K562 (cell line): ENCODE results near the gene MEFV. TPM values are rescaled to one million over a fixed set of nuclear protein-coding genes. Genes with fewer than 3 reads are reported as not detected.

Source experiments
- ATAC-seq: fragments of 200-7000 bp; cut with Tn5 transposase; 3 replicates; pipeline ENCODE4 v1.9.1; 2020; ENCODE audit warnings: moderate library complexity
- BruUV-seq: library from RNA; stranded (reverse); fragments of 400-500 nt; replicated peaks from 2 replicates; lab custom pipeline; 2021; lab: Mats Ljungman, UMichigan
- CTCF ChIA-PET: fragments of 300-600 bp; formaldehyde crosslinking; extraction: SDS; loops from one replicate; lab custom pipeline; 2021; ENCODE audit warnings: low intra/inter-chr PET ratio; lab: Yijun Ruan, JAX
- POLR2A ChIA-PET: fragments of 300-600, 350-650 bp; sonication (Branson Sonifier 250); formaldehyde crosslinking; extraction: SDS; loops from one replicate; lab custom pipeline; 2021; ENCODE audit warnings: antibody characterized with exemption, inconsistent platforms; lab: Yijun Ruan, JAX
- DNase-seq, 4 experiments: peaks; one replicate each; pipeline versions ENCODE4 v3.0.0 to v3.0.0-alpha.2; 2011 to 2018; ENCODE audit warnings: low spot score in 3 of 4, mixed read lengths in 3 of 4; ENCODE audit errors: extremely low read depth in 1 of 4
- FAIRE-seq: peaks from 2 replicates; lab custom pipeline; 2011; peaks lifted over from hg19 to GRCh38; lab: Jason Lieb, UNC
- H2AFZ ChIP-seq: 2 replicates; pipeline ENCODE4 v1.6.0; 2011; ENCODE audit warnings: low read depth, low read length, control low read depth, inconsistent platforms
- H3K27ac ChIP-seq: fragments of 200-600 bp; 3 replicates; pipeline ENCODE4 v1.8.0; 2011; ENCODE audit warnings: low read depth, mild to moderate bottlenecking, control low read depth, inconsistent platforms, low read length, moderate library complexity, mixed read lengths; ENCODE audit errors: extremely low read depth
- H3K27me3 ChIP-seq, 2 experiments: fragments of 300-600 bp in 1 of 2; 2 replicates in 1 of 2; 3 replicates in 1 of 2; pipeline versions ENCODE4 v1.6.0 to v1.8.0; 2011; ENCODE audit warnings: inconsistent platforms in 2 of 2, low read length in 2 of 2, mild to moderate bottlenecking in 1 of 2, mixed read lengths in 1 of 2, moderate library complexity in 1 of 2; ENCODE audit not compliant: control insufficient read depth in 2 of 2, insufficient read depth in 2 of 2
- H3K36me3 ChIP-seq: fragments of 300-600 bp; 3 replicates; pipeline ENCODE4 v1.8.0; 2011; ENCODE audit warnings: mild to moderate bottlenecking, low read length, inconsistent platforms; ENCODE audit not compliant: control insufficient read depth, insufficient read depth
- H3K4me1 ChIP-seq, 2 experiments: fragments of 200-600 bp in 1 of 2; replicated peaks in 1 of 2; 2 replicates in 1 of 2; 3 replicates in 1 of 2; pipeline versions ENCODE4 v1.5.1 to v1.8.0; 2011; ENCODE audit warnings: inconsistent platforms in 2 of 2, low read length in 2 of 2, mild to moderate bottlenecking in 1 of 2, mixed read lengths in 1 of 2, moderate library complexity in 1 of 2; ENCODE audit not compliant: control insufficient read depth in 2 of 2, insufficient read depth in 2 of 2
- H3K4me2 ChIP-seq: 2 replicates; pipeline ENCODE4 v1.6.1; 2011; ENCODE audit warnings: low read length, control low read depth, inconsistent platforms, mixed read lengths; ENCODE audit not compliant: insufficient read depth
- H3K4me3 ChIP-seq: fragments of 200-600 bp; sonication (generic), shearing (Covaris generic); 2 replicates; pipeline ENCODE4 v1.5.1; 2016; ENCODE audit warnings: control low read depth, inconsistent platforms
- H3K79me2 ChIP-seq: fragments of 200-600 bp; 3 replicates; pipeline ENCODE4 v1.8.0; 2011; ENCODE audit warnings: low read length, inconsistent platforms; ENCODE audit not compliant: control insufficient read depth, insufficient read depth
- H3K9ac ChIP-seq, 2 experiments: 2 replicates each; pipeline versions ENCODE4 v1.6.0 to v1.6.1; 2011; ENCODE audit warnings: low read depth in 2 of 2, low read length in 2 of 2, control low read depth in 1 of 2, inconsistent platforms in 1 of 2, mild to moderate bottlenecking in 1 of 2, mixed read lengths in 1 of 2; ENCODE audit not compliant: insufficient read depth in 1 of 2
- H3K9me1 ChIP-seq: one replicate; pipeline ENCODE4 v1.6.0; 2011; ENCODE audit warnings: inconsistent platforms, mild to moderate bottlenecking, low read length, moderate library complexity; ENCODE audit not compliant: control insufficient read depth, insufficient read depth
- H3K9me3 ChIP-seq: replicated peaks from 2 replicates; pipeline ENCODE4 v1.5.1; 2011; ENCODE audit warnings: low read depth, low read length, inconsistent platforms; ENCODE audit not compliant: control insufficient read depth, insufficient read depth
- H4K20me1 ChIP-seq: replicated peaks from 2 replicates; pipeline ENCODE4 v1.6.1; 2011; ENCODE audit warnings: low read length, inconsistent platforms, mixed read lengths; ENCODE audit not compliant: control insufficient read depth, insufficient read depth
- BRD4 ChIP-seq: fragments of 200-600 bp; sonication (generic); IDR thresholded peaks from 2 replicates; pipeline ENCODE4 v1.6.1; 2017; ENCODE audit warnings: inconsistent platforms
- COPS2 ChIP-seq: fragments of 450-650 bp; conservative IDR thresholded peaks from 2 replicates; pipeline ENCODE4 v1.6.1; 2016; ENCODE audit warnings: mild to moderate bottlenecking, moderate library complexity
- ETS2 ChIP-seq: IDR thresholded peaks from 2 replicates; pipeline ENCODE4 v1.6.1; 2016; ENCODE audit warnings: borderline replicate concordance, missing genetic modification characterization, mild to moderate bottlenecking, moderate library complexity, missing compliant biosample characterization; ENCODE audit not compliant: poor library complexity, severe bottlenecking
- KDM2B ChIP-seq: fragments of 250-450 bp; sonication (Bioruptor Pico); IDR thresholded peaks from 2 replicates; pipeline ENCODE4 v1.8.0; 2021; ENCODE audit warnings: mild to moderate bottlenecking, moderate library complexity
- PRDM10 ChIP-seq: fragments of 450-650 bp; IDR thresholded peaks from 2 replicates; pipeline ENCODE4 v1.6.1; 2018; ENCODE audit not compliant: partially characterized antibody
- WGBS: fragments of 100-300 bp; shearing (Covaris generic); methylation state at CpG from one replicate; pipeline ENCODE4 v1.1.6; 2016; ENCODE audit warnings: low coverage, mixed read lengths; ENCODE audit not compliant: insufficient coverage; ENCODE audit errors: missing lambda C conversion rate; 5-methylcytosine and 5-hydroxymethylcytosine counted together
- in situ Hi-C: fragments of 300-500 bp; cut with MboI; formaldehyde crosslinking; loops from 4 replicates; pipeline ENCODE4 v1.15.0; 2018; ENCODE audit warnings: inconsistent platforms, mixed read lengths
- intact Hi-C: fragments of 100-400 bp; cut with micrococcal nuclease; formaldehyde crosslinking; loops from 2 replicates; pipeline ENCODE4 v1.14.2; 2022
- polyA plus RNA-seq, 8 experiments: library from polyadenylated mRNA; depleted of rRNA in 4 of 8; stranded (reverse) in 5 of 8; unstranded in 3 of 8; fragments of >200 nt; fragmentation: Nextera tagmentation in 2 of 8; fragmentation: Illumina TruSeq in 1 of 8; extraction: Ambion mirVana in 2 of 8; extraction: Trizol in 1 of 8; gene quantifications; 2 replicates each; pipeline versions ENCODE4 v1.2.1 to v1.2.3, GENCODE V29; 2011 to 2014; ENCODE audit warnings: inconsistent platforms in 1 of 8, missing spikeins in 1 of 8
- total RNA-seq, 7 experiments: library from RNA; depleted of rRNA in 6 of 7; stranded (reverse); fragments of >200 nt in 6 of 7; fragmentation: Illumina TruSeq in 2 of 7; extraction: Trizol in 2 of 7; gene quantifications; 2 replicates each; pipeline versions ENCODE4 v1.2.1 to v1.2.3, GENCODE V29; 2011 to 2021; ENCODE audit warnings: low replicate concordance in 1 of 7
- TF ChIP-seq, protein P1 (sequence below), 2 experiments: fragments of 450-650 bp; formaldehyde crosslinking in 1 of 2; IDR thresholded peaks; 2 replicates each; pipeline versions ENCODE4 v1.4.0 to v1.6.1; 2014 to 2020; ENCODE audit warnings: mild to moderate bottlenecking in 2 of 2, borderline replicate concordance in 1 of 2, low read depth in 1 of 2

MEFV gene
- total and polyA plus RNA-seq, 9 of the 15 experiments (the other 6 are each of a cell fraction or from before 2014, with no cell fraction given): 0.14 TPM; not detected in 8

GRCh38 chr16:3254309-3254708, 2.1 kb downstream of the MEFV start (continued):
- TF ChIP-seq ETS2 (tag) (no peak), BRD4 (no peak), KDM2B (no peak)
- TF ChIP-seq, all 486 proteins: peak for 0

DNA sequence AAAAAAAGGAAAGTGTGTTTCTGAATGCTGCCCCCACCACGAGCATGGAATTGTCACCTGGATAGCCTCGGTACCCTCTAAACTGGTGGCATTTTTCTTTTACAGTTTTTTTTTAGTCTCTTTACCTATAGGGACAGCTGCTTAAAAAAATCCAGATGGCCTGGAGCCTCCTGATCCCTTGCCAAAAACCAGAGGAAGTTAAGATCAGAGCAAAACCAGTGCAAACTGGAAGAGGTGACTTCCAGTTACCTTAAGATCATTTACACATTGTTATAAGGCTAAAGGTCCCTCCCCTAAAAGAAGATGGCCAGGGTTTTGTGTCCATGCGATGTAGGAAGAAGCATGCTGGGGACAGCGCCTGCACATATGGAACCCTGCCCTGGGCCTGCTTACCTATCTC, 3.5 kb downstream of the MEFV start:
- DNase-seq: no peak
- Histone ChIP-seq H3K27ac (no peak overlapping the region), H3K9me3 (no peaks in the 10 kb centered on the region), H2AFZ (no peak overlapping the region), H3K4me2 (no peak overlapping the region), H3K27me3 (peaks cover 26 to 66% of the 10 kb centered on the region in 2 experiments), H4K20me1 (no peaks in the 10 kb centered on the region), H3K79me2 (no peaks in the 10 kb centered on the region), H3K36me3 (no peaks in the 10 kb centered on the region), H3K4me3 (no peak overlapping the region), H3K9ac (no peak overlapping the region), H3K4me1 (peaks cover 0 to 13% of the 10 kb centered on the region in 2 experiments; a peak in 1 of 5 replicates), H3K9me1 (no peaks in the 10 kb centered on the region)
- 2% methylated on average over 3 of the region's 4 CpGs for WGBS
- no peak for FAIRE-seq
- ATAC-seq: no peak
- TF ChIP-seq PRDM10: peak; percentile 23
- no peak for TF ChIP-seq COPS2
- TF ChIP-seq, protein P1, sequence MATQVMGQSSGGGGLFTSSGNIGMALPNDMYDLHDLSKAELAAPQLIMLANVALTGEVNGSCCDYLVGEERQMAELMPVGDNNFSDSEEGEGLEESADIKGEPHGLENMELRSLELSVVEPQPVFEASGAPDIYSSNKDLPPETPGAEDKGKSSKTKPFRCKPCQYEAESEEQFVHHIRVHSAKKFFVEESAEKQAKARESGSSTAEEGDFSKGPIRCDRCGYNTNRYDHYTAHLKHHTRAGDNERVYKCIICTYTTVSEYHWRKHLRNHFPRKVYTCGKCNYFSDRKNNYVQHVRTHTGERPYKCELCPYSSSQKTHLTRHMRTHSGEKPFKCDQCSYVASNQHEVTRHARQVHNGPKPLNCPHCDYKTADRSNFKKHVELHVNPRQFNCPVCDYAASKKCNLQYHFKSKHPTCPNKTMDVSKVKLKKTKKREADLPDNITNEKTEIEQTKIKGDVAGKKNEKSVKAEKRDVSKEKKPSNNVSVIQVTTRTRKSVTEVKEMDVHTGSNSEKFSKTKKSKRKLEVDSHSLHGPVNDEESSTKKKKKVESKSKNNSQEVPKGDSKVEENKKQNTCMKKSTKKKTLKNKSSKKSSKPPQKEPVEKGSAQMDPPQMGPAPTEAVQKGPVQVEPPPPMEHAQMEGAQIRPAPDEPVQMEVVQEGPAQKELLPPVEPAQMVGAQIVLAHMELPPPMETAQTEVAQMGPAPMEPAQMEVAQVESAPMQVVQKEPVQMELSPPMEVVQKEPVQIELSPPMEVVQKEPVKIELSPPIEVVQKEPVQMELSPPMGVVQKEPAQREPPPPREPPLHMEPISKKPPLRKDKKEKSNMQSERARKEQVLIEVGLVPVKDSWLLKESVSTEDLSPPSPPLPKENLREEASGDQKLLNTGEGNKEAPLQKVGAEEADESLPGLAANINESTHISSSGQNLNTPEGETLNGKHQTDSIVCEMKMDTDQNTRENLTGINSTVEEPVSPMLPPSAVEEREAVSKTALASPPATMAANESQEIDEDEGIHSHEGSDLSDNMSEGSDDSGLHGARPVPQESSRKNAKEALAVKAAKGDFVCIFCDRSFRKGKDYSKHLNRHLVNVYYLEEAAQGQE (IDR thresholded peaks at IDR 0.05; ENCODE audit: borderline replicate concordance): peak; percentile 51
- TF ChIP-seq, protein P1 (CRISPR knock-in tag; IDR thresholded peaks at IDR 0.05; ENCODE audit: low read depth): no peak
- intact Hi-C loops: no loop called here
- in situ Hi-C loops: no loop called here
- CTCF ChIA-PET: no interaction called here
- BruUV-seq: no TSS peak
- POLR2A ChIA-PET: interaction anchor here (2.1 kb wide), 1 partner anchor 11 kb away, joined by 12 read pairs; no protein-coding TSS in a partner anchor
